Common myeloid progenitor, CD34-positive (primary cell): ENCODE measurements around the gene ARHGEF16.

Source experiments
- CTCF ChIA-PET: fragments of 350-600 bp; sonication (Branson Sonifier 250); formaldehyde crosslinking; loops from one replicate; lab custom pipeline; 2021; ENCODE audit warnings: antibody characterized with exemption; lab: Charles Lee
- POLR2A ChIA-PET: fragments of 350-600 bp; sonication (Branson Sonifier 250); formaldehyde crosslinking; loops from one replicate; lab custom pipeline; 2021; ENCODE audit warnings: antibody characterized with exemption; lab: Charles Lee
- DNase-seq, 3 donors: peaks; one replicate each; pipeline versions ENCODE4 v3.0.0 to v3.0.0-alpha.2; 2013
- H3K27ac ChIP-seq, 2 experiments: 1 replicate in 1 of 2; 2 replicates in 1 of 2; pipeline ENCODE4 v1.7.0; 2013; ENCODE audit warnings: inconsistent platforms in 2 of 2, low read length in 2 of 2, mild to moderate bottlenecking in 2 of 2, low read depth in 1 of 2, moderate library complexity in 1 of 2; ENCODE audit not compliant: severe bottlenecking in 2 of 2, insufficient read depth in 1 of 2, poor library complexity in 1 of 2
- H3K27me3 ChIP-seq, 5 experiments: replicated peaks in 2 of 5; 1 replicate in 3 of 5; 2 replicates in 2 of 5; pipeline versions ENCODE4 v1.6.1 to v1.7.0; 2013; ENCODE audit warnings: low read length in 4 of 5, mild to moderate bottlenecking in 2 of 5, moderate library complexity in 2 of 5, inconsistent platforms in 1 of 5; ENCODE audit not compliant: insufficient read depth in 5 of 5, control insufficient read depth in 4 of 5
- H3K36me3 ChIP-seq, 4 experiments: 1 replicate in 2 of 4; 2 replicates in 2 of 4; pipeline versions ENCODE4 v1.6.1 to v1.7.0; 2013; ENCODE audit warnings: low read length in 3 of 4, control low read depth in 1 of 4, mild to moderate bottlenecking in 1 of 4; ENCODE audit not compliant: control insufficient read depth in 4 of 4, insufficient read depth in 4 of 4
- H3K4me1 ChIP-seq, 4 experiments: 1 replicate in 3 of 4; 2 replicates in 1 of 4; pipeline versions ENCODE4 v1.6.1 to v1.7.1; 2013; ENCODE audit warnings: low read length in 3 of 4, mild to moderate bottlenecking in 3 of 4, control low read depth in 1 of 4, inconsistent platforms in 1 of 4, moderate library complexity in 1 of 4; ENCODE audit not compliant: control insufficient read depth in 4 of 4, insufficient read depth in 4 of 4; ENCODE audit errors: control extremely low read depth in 1 of 4
- H3K4me3 ChIP-seq, 7 experiments: 1 replicate in 4 of 7; 2 replicates in 3 of 7; pipeline versions ENCODE4 v1.5.1 to v1.7.0; 2013; ENCODE audit warnings: mild to moderate bottlenecking in 7 of 7, low read length in 6 of 7, moderate library complexity in 6 of 7, inconsistent platforms in 2 of 7, low read depth in 2 of 7, control low read depth in 1 of 7; ENCODE audit not compliant: insufficient read depth in 4 of 7, control insufficient read depth in 1 of 7; ENCODE audit errors: extremely low read depth in 1 of 7
- H3K9me3 ChIP-seq, 5 experiments: 1 replicate in 4 of 5; 2 replicates in 1 of 5; pipeline versions ENCODE4 v1.6.1 to v1.7.1; 2013; ENCODE audit warnings: low read length in 4 of 5, mild to moderate bottlenecking in 2 of 5, inconsistent platforms in 1 of 5, low read depth in 1 of 5, moderate library complexity in 1 of 5; ENCODE audit not compliant: control insufficient read depth in 4 of 5, insufficient read depth in 2 of 5; ENCODE audit errors: control extremely low read depth in 1 of 5
- WGBS: methylation state at CpG from one replicate; pipeline ENCODE4 v1.1.5; 2013; ENCODE audit not compliant: insufficient coverage; 5-methylcytosine and 5-hydroxymethylcytosine counted together

The ARHGEF16 gene

DNA sequence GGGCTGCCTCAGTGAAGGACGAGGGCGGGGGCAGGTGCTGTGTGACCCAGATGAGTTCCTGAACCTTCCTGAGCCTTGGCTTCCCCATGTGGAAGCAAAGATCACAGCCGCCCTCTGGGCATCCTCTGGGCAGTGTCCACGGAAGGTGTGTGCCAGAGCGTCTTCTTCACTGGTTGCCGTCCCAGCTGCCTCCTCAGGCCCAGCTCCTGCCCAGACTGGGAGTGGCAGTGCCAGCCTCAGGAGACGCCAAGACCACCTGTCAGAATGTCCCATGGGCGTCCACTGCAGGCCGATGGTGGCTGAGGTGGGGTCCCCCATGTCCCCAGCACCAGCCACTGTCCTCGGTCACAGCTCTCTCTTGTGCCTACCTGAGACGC is 10.2 kb downstream of the ARHGEF16 start:
- CTCF ChIA-PET: interaction anchor here (4.2 kb wide), 1 partner anchor 12 kb away, joined by 24 read pairs; no protein-coding TSS in a partner anchor
- H3K27ac ChIP-seq: no peak overlapping the region
- 96% methylated on average over 9 of the region's 11 CpGs for WGBS

DNA sequence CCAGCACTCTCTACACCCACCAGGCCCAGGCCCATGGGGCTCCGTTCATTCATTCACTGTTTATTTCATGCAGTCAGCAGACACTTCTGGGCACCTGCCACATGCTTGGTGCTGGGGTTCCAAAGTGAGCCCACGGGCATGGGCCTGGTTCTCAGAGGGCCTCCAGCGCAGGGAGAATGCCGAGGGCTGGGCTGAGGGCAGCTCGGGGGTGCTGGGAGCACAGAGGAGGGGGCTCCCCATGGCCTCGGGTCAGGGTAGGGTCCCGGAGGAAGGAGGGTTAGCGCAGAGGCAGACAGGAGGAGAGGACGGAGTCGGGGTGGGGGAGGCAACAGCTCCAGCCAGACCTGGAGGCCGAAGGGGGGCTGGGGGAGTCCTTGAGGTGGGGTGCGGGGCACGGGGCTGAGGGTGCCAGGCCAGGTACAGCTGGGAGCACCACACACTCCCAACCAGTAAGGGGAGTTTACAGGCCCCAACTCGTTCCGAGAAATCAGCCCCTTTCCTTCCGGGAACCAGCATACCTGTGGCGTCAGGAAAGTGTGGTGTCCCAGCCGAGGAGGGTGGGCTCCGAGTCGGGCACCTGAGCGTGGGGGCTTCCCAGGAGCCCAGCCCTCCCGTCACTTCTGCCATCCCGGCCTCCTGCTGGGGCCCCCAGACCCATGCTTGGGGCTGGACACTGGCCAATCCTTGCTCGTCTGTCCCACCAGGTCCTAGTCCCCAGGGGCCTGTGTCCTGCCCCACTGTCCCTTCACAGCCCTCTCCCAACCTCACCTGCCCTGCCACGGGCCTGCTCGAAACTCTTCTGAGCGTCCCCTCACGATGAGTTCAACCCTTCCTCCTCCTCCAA is 10.8 kb downstream of the ARHGEF16 start:
- DNase-seq: no peak
- POLR2A ChIA-PET: no interaction called here
- WGBS: 93% methylated on average over 17 of the region's 28 CpGs
- Histone ChIP-seq H3K9me3 (no peaks in the 10 kb centered on the region), H3K27ac (no peak overlapping the region), H3K4me1 (no peaks in the 10 kb centered on the region), H3K36me3 (no peaks in the 10 kb centered on the region), H3K4me3 (no peak overlapping the region), H3K27me3 (no peaks in the 10 kb centered on the region)
- CTCF ChIA-PET: interaction anchor here (4.2 kb wide), 1 partner anchor 12 kb away, joined by 24 read pairs; no protein-coding TSS in a partner anchor

More for the DNA sequence above, 10.2 kb downstream of the ARHGEF16 start:
- Histone ChIP-seq H3K36me3 (no peaks in the 10 kb centered on the region), H3K27me3 (no peaks in the 10 kb centered on the region), H3K4me1 (no peaks in the 10 kb centered on the region), H3K9me3 (no peaks in the 10 kb centered on the region), H3K4me3 (no peak overlapping the region)
- POLR2A ChIA-PET: no interaction called here
- no peak for DNase-seq

DNA sequence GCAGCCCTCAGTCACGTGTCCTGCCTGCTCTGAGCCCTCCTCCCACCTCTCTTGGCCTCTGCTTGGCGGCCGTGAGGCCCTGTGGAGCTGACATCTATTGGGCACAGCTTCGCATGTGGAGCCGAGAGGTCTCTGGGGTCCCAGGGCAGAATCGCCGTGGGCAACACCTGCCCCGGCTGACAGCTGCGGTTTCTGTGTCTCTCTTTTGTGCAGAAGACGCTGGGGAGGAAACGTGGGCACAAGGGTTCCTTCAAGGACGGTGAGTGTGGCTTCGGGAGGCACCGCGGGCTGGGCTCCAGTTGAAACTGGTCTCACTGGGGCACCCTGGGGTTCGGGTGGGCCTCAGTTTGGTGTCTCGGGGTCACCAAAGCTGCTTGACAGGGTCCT is 11.5 kb downstream of the ARHGEF16 start:
- DNase-seq: no peak
- WGBS: 89% methylated on average over 17 of the region's 17 CpGs
- ChIA-PET CTCF (no interaction called here), POLR2A (no interaction called here)
- no peak overlapping the region for H3K27ac ChIP-seq
- no peaks in the 10 kb centered on the region for H3K9me3 ChIP-seq
- no peaks in the 10 kb centered on the region for H3K27me3 ChIP-seq
- no peaks in the 10 kb centered on the region for H3K4me1 ChIP-seq
- no peak overlapping the region for H3K4me3 ChIP-seq
- H3K36me3 ChIP-seq: no peaks in the 10 kb centered on the region

DNA sequence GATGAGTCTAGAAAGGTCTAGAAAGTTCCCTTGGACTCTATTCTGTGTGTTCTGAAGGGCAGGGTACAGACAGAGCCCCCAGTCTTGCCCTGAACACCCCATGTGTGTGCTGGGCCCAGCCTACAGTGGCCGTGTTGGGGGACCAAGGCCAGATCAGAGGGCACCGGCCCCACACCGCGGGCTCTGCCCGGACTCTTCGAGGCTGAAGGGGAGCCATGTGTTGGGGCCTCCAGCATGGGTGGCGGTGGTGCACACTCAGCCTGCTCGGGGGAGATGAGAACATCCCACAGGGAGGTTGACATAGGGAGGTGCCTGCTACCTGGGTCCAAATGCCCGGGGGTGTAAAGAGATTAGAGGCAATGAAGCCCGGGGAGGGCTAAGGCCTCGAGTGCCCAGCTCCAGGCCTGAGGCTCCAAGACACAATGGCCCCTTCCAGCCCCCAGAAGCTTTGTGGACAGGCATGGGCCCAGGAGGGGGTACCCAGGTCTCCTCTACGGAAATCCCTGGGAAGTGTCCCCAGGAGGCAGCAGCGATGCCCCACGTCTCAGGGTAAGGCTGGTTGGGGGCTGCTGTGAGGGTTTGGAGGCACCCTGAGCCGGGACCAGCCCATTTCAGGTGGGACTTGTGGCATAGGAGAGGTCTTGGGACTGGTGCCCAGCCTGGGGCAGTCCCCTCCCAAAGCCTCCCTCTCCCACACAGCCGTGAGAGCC is 12.1 kb downstream of the ARHGEF16 start:
- CTCF ChIA-PET: interaction anchor here (1.1 kb wide), 1 partner anchor 13 kb away, joined by 3 read pairs; no protein-coding TSS in a partner anchor
- DNase-seq: no peak
- no peaks in the 10 kb centered on the region for H3K27me3 ChIP-seq
- peaks cover 0 to 2% (median 0%) of the 10 kb centered on the region in 4 experiments for H3K4me1 ChIP-seq
- no peaks in the 10 kb centered on the region for H3K36me3 ChIP-seq
- no peak overlapping the region for H3K27ac ChIP-seq
- H3K9me3 ChIP-seq: no peaks in the 10 kb centered on the region
- no peak overlapping the region for H3K4me3 ChIP-seq
- WGBS: over 99% methylated on average over 12 of the region's 16 CpGs
- POLR2A ChIA-PET: no interaction called here

DNA sequence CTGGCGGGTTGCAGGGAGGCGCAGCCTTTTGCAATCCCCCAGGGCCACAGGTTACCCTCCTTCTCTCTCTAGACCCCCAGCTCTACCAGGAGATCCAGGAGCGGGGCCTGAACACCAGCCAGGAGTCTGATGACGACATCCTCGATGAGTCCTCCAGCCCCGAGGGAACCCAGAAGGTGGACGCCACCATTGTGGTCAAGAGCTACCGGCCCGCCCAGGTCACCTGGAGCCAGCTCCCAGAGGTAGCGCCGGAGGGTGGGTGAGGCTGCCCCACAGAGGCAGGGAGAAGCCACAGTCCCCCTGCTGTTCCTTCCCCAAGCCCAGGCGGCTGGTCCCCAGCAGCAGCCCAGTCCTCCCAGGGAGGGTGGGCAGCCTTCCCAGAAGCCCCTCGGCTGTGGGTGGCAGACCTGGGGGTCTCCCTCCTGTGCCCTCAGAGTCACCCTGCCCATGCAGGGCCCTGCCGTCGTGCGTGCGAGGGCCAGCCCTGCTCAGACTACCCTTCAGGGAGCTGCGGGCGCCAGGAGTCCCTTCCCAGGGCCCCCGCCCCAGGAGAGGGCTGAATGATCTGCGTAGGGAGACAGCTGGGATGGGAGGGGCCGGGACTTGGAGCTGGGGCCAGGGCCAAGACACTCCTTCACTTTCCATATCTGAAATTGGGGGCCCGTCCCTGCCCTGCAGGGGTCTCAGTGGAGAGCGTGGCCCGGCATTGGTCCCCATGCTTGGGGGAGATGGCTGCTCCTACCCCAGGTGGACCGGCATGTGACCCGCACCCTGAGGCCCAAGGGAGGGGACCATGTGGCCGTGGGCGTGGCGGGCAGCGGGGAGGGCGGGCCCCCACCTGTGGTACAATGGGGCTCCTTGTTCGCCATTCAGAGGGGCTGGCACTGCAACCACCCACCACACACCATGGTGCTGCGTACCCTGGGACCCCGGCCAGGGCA is 12.9 kb downstream of the ARHGEF16 start:
- WGBS: 95% methylated on average over 21 of the region's 35 CpGs
- no peaks in the 10 kb centered on the region for H3K9me3 ChIP-seq
- H3K36me3 ChIP-seq: no peaks in the 10 kb centered on the region
- H3K27ac ChIP-seq: no peak overlapping the region
- no peak overlapping the region for H3K4me3 ChIP-seq
- H3K27me3 ChIP-seq: no peaks in the 10 kb centered on the region
- peaks cover 0 to 5% (median 0%) of the 10 kb centered on the region in 4 experiments for H3K4me1 ChIP-seq
- ChIA-PET POLR2A (no interaction called here), CTCF (interaction anchor here (1.0 to 1.1 kb wide), 2 partner anchors 9 to 14 kb away, joined by 3 read pairs; no protein-coding TSS in a partner anchor)
- DNase-seq: no peak

DNA sequence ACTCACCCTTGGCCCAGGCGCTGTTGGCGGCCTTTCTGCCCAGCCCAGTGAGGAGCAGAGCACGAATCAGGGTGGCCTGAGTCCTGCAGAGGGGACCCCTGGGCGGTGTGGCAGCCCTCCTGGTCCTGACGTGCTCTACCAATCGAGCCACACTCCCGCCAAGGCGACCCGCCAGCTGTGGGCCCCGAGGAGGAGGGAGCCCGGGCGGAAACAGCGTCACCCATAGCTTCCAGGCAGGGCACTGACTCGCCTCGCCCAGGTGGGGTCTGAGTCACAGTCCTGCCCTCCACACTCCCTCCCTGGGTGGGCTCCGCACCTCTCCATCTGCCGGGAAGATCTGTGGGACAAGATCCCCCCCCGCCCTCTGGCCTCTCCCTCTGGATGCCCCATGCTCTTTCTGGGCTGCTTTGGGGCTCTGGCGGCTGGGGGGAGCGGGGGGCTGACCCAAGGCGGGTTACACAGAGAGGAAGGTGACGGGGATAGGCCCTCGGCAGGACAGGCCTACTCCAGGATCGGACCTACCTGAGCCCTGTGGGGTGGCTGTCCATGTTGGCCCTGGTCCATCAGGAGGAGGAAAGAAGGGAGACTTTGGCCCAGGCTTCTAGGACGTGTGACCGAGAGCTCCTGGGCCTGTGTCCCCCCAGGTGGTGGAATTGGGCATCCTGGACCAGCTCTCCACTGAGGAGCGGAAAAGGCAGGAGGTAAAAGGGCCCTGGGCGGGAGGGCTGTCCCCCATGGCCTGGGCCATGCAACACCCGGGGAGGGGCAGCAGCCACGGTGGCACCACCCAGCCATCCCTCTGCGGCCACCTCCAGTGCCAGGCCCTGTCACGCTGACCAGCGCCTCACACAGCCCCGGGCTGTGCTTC is 14.0 kb downstream of the ARHGEF16 start:
- Histone ChIP-seq H3K9me3 (no peaks in the 10 kb centered on the region), H3K36me3 (no peaks in the 10 kb centered on the region), H3K27me3 (no peaks in the 10 kb centered on the region), H3K4me3 (no peak overlapping the region), H3K4me1 (peaks cover 0 to 5% (median 0%) of the 10 kb centered on the region in 4 experiments), H3K27ac (no peak overlapping the region)
- POLR2A ChIA-PET: no interaction called here
- WGBS: 94% methylated on average over 30 of the region's 34 CpGs
- no peak for DNase-seq
- CTCF ChIA-PET: interaction anchor here (1.0 kb wide), 1 partner anchor 10 kb away, joined by 3 read pairs; no protein-coding TSS in a partner anchor
